H9 (cell line): ENCODE measurements around the gene BAIAP2. TPM values are rescaled to one million over a fixed set of nuclear protein-coding genes. Genes with fewer than 3 reads are reported as not detected.
A peak's percentile ranks its signal among the peaks of the same experiment; 100 is the strongest.

Experiments used
- DNase-seq: peaks from one replicate; pipeline ENCODE4 v3.0.0-alpha.2; 2017
- H2AFZ ChIP-seq: one replicate; pipeline ENCODE4 v1.6.1; 2013; ENCODE audit warnings: mild to moderate bottlenecking, low read length, control low read depth, moderate library complexity
- H2AK5ac ChIP-seq: 2 replicates; pipeline ENCODE4 v1.6.1; 2013; ENCODE audit warnings: low read length, control low read depth, mixed read lengths; ENCODE audit not compliant: insufficient read length
- H2BK120ac ChIP-seq: one replicate; pipeline ENCODE4 v1.6.1; 2013; ENCODE audit warnings: low read depth, mild to moderate bottlenecking, low read length, control low read depth, inconsistent platforms; ENCODE audit not compliant: poor library complexity, severe bottlenecking
- H2BK12ac ChIP-seq: 2 replicates; pipeline ENCODE4 v1.6.1; 2013; ENCODE audit warnings: low read length, control low read depth, mixed read lengths, low read depth; ENCODE audit not compliant: insufficient read length
- H2BK15ac ChIP-seq: 2 replicates; pipeline ENCODE4 v1.6.1; 2013; ENCODE audit warnings: low read depth, low read length, control low read depth
- H2BK20ac ChIP-seq: one replicate; pipeline ENCODE4 v1.6.1; 2013; ENCODE audit warnings: low read depth, mild to moderate bottlenecking, low read length, control low read depth, inconsistent platforms; ENCODE audit not compliant: poor library complexity, severe bottlenecking
- H2BK5ac ChIP-seq: 2 replicates; pipeline ENCODE4 v1.6.1; 2013; ENCODE audit warnings: low read length, control low read depth, mixed read lengths; ENCODE audit not compliant: insufficient read length
- H3K14ac ChIP-seq: 2 replicates; pipeline ENCODE4 v1.6.1; 2013; ENCODE audit warnings: low read length, control low read depth; ENCODE audit not compliant: insufficient read depth
- H3K18ac ChIP-seq: 2 replicates; pipeline ENCODE4 v1.6.1; 2013; ENCODE audit warnings: low read depth, mild to moderate bottlenecking, mixed read lengths, low read length, control low read depth; ENCODE audit not compliant: insufficient read length
- H3K23ac ChIP-seq: 2 replicates; pipeline ENCODE4 v1.6.1; 2013; ENCODE audit warnings: low read length, control low read depth, mixed read lengths, low read depth; ENCODE audit not compliant: insufficient read length
- H3K23me2 ChIP-seq: 2 replicates; pipeline ENCODE4 v1.6.1; 2013; ENCODE audit warnings: low read depth, mild to moderate bottlenecking, mixed read lengths, low read length, control low read depth; ENCODE audit not compliant: insufficient read length, poor library complexity, severe bottlenecking
- H3K27ac ChIP-seq: 2 replicates; pipeline ENCODE4 v1.5.1; 2013; ENCODE audit warnings: low read length, control low read depth, mixed read lengths, low read depth; ENCODE audit not compliant: insufficient read length
- H3K27me3 ChIP-seq: 2 replicates; pipeline ENCODE4 v1.6.1; 2013; ENCODE audit warnings: low read length, control low read depth, inconsistent platforms; ENCODE audit not compliant: insufficient read depth
- H3K4ac ChIP-seq: 2 replicates; pipeline ENCODE4 v1.6.1; 2013; ENCODE audit warnings: low read depth, mild to moderate bottlenecking, control low read depth, inconsistent platforms, low read length, moderate library complexity
- H3K4me1 ChIP-seq: 2 replicates; pipeline ENCODE4 v1.6.1; 2013; ENCODE audit warnings: low read length, control low read depth, inconsistent platforms; ENCODE audit not compliant: insufficient read depth
- H3K4me2 ChIP-seq: 2 replicates; pipeline ENCODE4 v1.6.1; 2013; ENCODE audit warnings: low read length, control low read depth, mixed read lengths; ENCODE audit not compliant: insufficient read length, insufficient read depth
- H3K56ac ChIP-seq: 2 replicates; pipeline ENCODE4 v1.6.1; 2013; ENCODE audit warnings: low read depth, mild to moderate bottlenecking, mixed read lengths, low read length, control low read depth; ENCODE audit not compliant: insufficient read length
- H3K79me1 ChIP-seq: 2 replicates; pipeline ENCODE4 v1.6.1; 2013; ENCODE audit warnings: low read depth, mild to moderate bottlenecking, moderate library complexity, low read length, control low read depth, inconsistent platforms; ENCODE audit not compliant: insufficient read depth, poor library complexity, severe bottlenecking
- H3K79me2 ChIP-seq: 2 replicates; pipeline ENCODE4 v1.6.1; 2013; ENCODE audit warnings: low read length, control low read depth, inconsistent platforms; ENCODE audit not compliant: insufficient read depth
- H3K9ac ChIP-seq: 2 replicates; pipeline ENCODE4 v1.6.1; 2013; ENCODE audit warnings: low read length, control low read depth, mixed read lengths; ENCODE audit not compliant: insufficient read length; ENCODE audit errors: extremely low read depth
- H3K9me3 ChIP-seq: one replicate; pipeline ENCODE4 v1.6.1; 2013; ENCODE audit warnings: low read depth, low read length, inconsistent platforms; ENCODE audit not compliant: control insufficient read depth
- H3T11ph ChIP-seq: one replicate; pipeline ENCODE4 v1.6.1; 2013; ENCODE audit warnings: mild to moderate bottlenecking, low read length, control low read depth, inconsistent platforms
- H4K20me1 ChIP-seq: one replicate; pipeline ENCODE4 v1.6.1; 2013; ENCODE audit not compliant: control insufficient read depth, insufficient read length, insufficient read depth
- H4K5ac ChIP-seq: 2 replicates; pipeline ENCODE4 v1.6.1; 2013; ENCODE audit warnings: low read depth, mild to moderate bottlenecking, mixed read lengths, low read length, control low read depth; ENCODE audit not compliant: insufficient read length
- H4K8ac ChIP-seq: replicated peaks from 2 replicates; pipeline ENCODE4 v1.6.1; 2013; ENCODE audit warnings: low read length, control low read depth, mixed read lengths, low read depth; ENCODE audit not compliant: insufficient read length
- H4K91ac ChIP-seq: 2 replicates; pipeline ENCODE4 v1.6.1; 2013; ENCODE audit warnings: low read depth, mild to moderate bottlenecking, moderate library complexity, mixed read lengths, low read length, control low read depth; ENCODE audit not compliant: insufficient read length
- H3K27ac Mint-ChIP-seq, 3 experiments: 2 replicates in 2 of 3; 3 replicates in 1 of 3; pipeline ENCODE4 v1.8.0; 2020 to 2021; ENCODE audit warnings: mixed read lengths in 3 of 3, mild to moderate bottlenecking in 1 of 3, moderate library complexity in 1 of 3
- H3K27me3 Mint-ChIP-seq: 2 replicates; pipeline ENCODE4 v1.8.0; 2021; ENCODE audit warnings: low read depth, mild to moderate bottlenecking, moderate library complexity, mixed read lengths
- H3K36me3 Mint-ChIP-seq, 3 experiments: 2 replicates in 2 of 3; 3 replicates in 1 of 3; pipeline ENCODE4 v1.8.0; 2020 to 2021; ENCODE audit warnings: low read depth in 3 of 3, mixed read lengths in 3 of 3; ENCODE audit not compliant: insufficient read depth in 1 of 3
- H3K4me1 Mint-ChIP-seq, 2 experiments: 2 replicates each; pipeline ENCODE4 v1.8.0; 2020; ENCODE audit warnings: mixed read lengths in 2 of 2
- H3K4me3 Mint-ChIP-seq, 2 experiments: 2 replicates in 1 of 2; 3 replicates in 1 of 2; pipeline ENCODE4 v1.8.0; 2020 to 2021; ENCODE audit warnings: mild to moderate bottlenecking in 2 of 2, mixed read lengths in 2 of 2, moderate library complexity in 1 of 2
- H3K9me3 Mint-ChIP-seq, 2 experiments: 2 replicates in 1 of 2; 3 replicates in 1 of 2; pipeline ENCODE4 v1.8.0; 2020; ENCODE audit warnings: mild to moderate bottlenecking in 2 of 2, mixed read lengths in 2 of 2, moderate library complexity in 1 of 2
- WGBS: extraction: QIAGEN DNeasy Blood & Tissue Kit; methylation state at CpG from one replicate; pipeline ENCODE4 v1.1.7; 2013; ENCODE audit warnings: missing lambda C conversion rate, low lambda C conversion rate, mixed read lengths; ENCODE audit not compliant: insufficient read length; ENCODE audit errors: extremely low coverage; 5-methylcytosine and 5-hydroxymethylcytosine counted together
- total RNA-seq: library from RNA; stranded (reverse); gene quantifications from 2 replicates; pipeline ENCODE4 v1.2.1, GENCODE V29; 2021
- TF ChIP-seq, protein P1 (sequence below): fragments of 200-600 bp; sonication (generic); conservative IDR thresholded peaks from 3 replicates; pipeline ENCODE4 v1.8.0; 2021; ENCODE audit warnings: antibody characterized with exemption, mild to moderate bottlenecking

The BAIAP2 gene
- total RNA-seq, 1 experiment from 2014 or later, result 27.8 TPM

DNA sequence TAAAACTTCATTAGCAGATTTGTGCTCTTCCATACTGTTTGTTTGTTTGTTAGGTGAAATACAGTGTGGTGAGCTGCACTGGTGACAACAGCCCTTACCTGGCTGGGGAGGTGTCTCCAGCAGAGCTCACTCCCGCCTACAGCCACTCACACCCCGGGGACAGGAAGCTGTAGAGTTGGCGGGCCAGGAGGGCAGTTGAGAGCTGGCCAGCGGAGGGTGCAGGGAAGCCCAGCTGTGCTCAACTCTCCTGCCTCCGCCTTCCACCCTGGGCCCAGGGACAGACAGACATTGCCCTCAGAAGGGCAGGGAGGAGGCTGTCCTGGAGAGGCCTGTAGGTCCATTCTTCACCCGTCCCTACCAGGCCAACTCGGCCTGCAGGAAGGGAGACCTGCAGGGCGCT is 81.8 kb downstream of the BAIAP2 start:
- Histone ChIP-seq H3K9ac (no peak overlapping the region), H3K18ac (no peak overlapping the region), H3K79me2 (no peaks in the 10 kb centered on the region), H2BK120ac (no peak overlapping the region), H3K79me1 (no peaks in the 10 kb centered on the region), H2AK5ac (no peak overlapping the region), H3K27ac (no peak overlapping the region), H3K27me3 (no peaks in the 10 kb centered on the region), H2BK12ac (no peak overlapping the region), H3K56ac (no peak overlapping the region), H2BK5ac (no peak overlapping the region), H2AFZ (no peak overlapping the region), H4K20me1 (no peaks in the 10 kb centered on the region), H3T11ph (no peak overlapping the region), H3K23me2 (no peaks in the 10 kb centered on the region), H3K14ac (no peak overlapping the region), H2BK20ac (no peak overlapping the region), H3K4ac (no peak overlapping the region), H4K91ac (no peak overlapping the region), H3K9me3 (no peaks in the 10 kb centered on the region), H3K4me2 (no peak overlapping the region), H3K4me1 (no peaks in the 10 kb centered on the region), H4K5ac (no peak overlapping the region), H3K23ac (no peak overlapping the region), H2BK15ac (no peak overlapping the region), H4K8ac (no peak overlapping the region)
- H3K9me3 Mint-ChIP-seq, result no peaks in the 10 kb centered on the region
- H3K36me3 Mint-ChIP-seq, result no peaks in the 10 kb centered on the region; a peak in 1 of 7 replicates
- DNase-seq, result no peak
- H3K27ac Mint-ChIP-seq, result 0 out of 7 replicates have a peak overlapping the region, but pooled peaks of 1 of the 3 experiments have one; percentile 64
- H3K4me3 Mint-ChIP-seq, result no peak overlapping the region
- no peaks in the 10 kb centered on the region; the same call in 1 of the 2 replicates for H3K27me3 Mint-ChIP-seq
- peaks cover 5 to 12% of the 10 kb centered on the region in 2 experiments for H3K4me1 Mint-ChIP-seq
- TF ChIP-seq, protein P1, sequence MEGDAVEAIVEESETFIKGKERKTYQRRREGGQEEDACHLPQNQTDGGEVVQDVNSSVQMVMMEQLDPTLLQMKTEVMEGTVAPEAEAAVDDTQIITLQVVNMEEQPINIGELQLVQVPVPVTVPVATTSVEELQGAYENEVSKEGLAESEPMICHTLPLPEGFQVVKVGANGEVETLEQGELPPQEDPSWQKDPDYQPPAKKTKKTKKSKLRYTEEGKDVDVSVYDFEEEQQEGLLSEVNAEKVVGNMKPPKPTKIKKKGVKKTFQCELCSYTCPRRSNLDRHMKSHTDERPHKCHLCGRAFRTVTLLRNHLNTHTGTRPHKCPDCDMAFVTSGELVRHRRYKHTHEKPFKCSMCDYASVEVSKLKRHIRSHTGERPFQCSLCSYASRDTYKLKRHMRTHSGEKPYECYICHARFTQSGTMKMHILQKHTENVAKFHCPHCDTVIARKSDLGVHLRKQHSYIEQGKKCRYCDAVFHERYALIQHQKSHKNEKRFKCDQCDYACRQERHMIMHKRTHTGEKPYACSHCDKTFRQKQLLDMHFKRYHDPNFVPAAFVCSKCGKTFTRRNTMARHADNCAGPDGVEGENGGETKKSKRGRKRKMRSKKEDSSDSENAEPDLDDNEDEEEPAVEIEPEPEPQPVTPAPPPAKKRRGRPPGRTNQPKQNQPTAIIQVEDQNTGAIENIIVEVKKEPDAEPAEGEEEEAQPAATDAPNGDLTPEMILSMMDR, result no peak
- no CpG with 5 or more reads among the region's 8 CpGs for WGBS
